ENCODE results near the gene MED4. TPM values are rescaled to one million over a fixed set of nuclear protein-coding genes. Genes with fewer than 3 reads are reported as not detected.

The MED4 gene
- 10 to 100 TPM; 55.7 to 67.1 (median 61.9) TPM for polyA plus RNA-seq (ENCODE audit: insufficient read length in 10 of 10)
- long read RNA-seq, donor 1, transcript MED4-202 (7 exons, 931 nt) = minor isoform, 8 of 60 reads
- long read RNA-seq, donor 1, transcript MED4-201 (7 exons, 2,022 nt) = major isoform, 31 of 60 reads
- long read RNA-seq, donor 1, partial matches to known transcripts = 21 of 60 reads
- long read RNA-seq, donor 1, other reads (novel, unspliced or antisense) = 0 of 60 reads
- long read RNA-seq, donor 2, transcript MED4-201 (7 exons, 2,022 nt) = major isoform, 21 of 51 reads
- long read RNA-seq, donor 2, partial matches to known transcripts = 27 of 51 reads
- long read RNA-seq, donor 2, other reads (novel, unspliced or antisense) = 0 of 51 reads
- long read RNA-seq, donor 3 = 0 reads
- long read RNA-seq, donor 4, transcript MED4-201 (7 exons, 2,022 nt) = major isoform, 26 of 963 reads
- long read RNA-seq, donor 4, partial matches to known transcripts = 933 of 963 reads
- long read RNA-seq, donor 4, other reads (novel, unspliced or antisense) = 0 of 963 reads
- long read RNA-seq, donor 5, transcript MED4-201 (7 exons, 2,022 nt) = major isoform, 14 of 67 reads
- long read RNA-seq, donor 5, partial matches to known transcripts = 51 of 67 reads
- long read RNA-seq, donor 5, other reads (novel, unspliced or antisense) = 0 of 67 reads
- long read RNA-seq, donor 6, transcript MED4-201 (7 exons, 2,022 nt) = major isoform, 16 of 65 reads
- long read RNA-seq, donor 6, partial matches to known transcripts = 38 of 65 reads
- long read RNA-seq, donor 6, other reads (novel, unspliced or antisense) = 5 of 65 reads
- long read RNA-seq, donor 7, transcript MED4-201 (7 exons, 2,022 nt) = major isoform, 31 of 55 reads
- long read RNA-seq, donor 7, transcript MED4-202 (7 exons, 931 nt) = minor isoform, 5 of 55 reads
- long read RNA-seq, donor 7, partial matches to known transcripts = 19 of 55 reads
- long read RNA-seq, donor 7, other reads (novel, unspliced or antisense) = 0 of 55 reads
- long read RNA-seq, donor 8, transcript MED4-201 (7 exons, 2,022 nt) = major isoform, 27 of 63 reads
- long read RNA-seq, donor 8, partial matches to known transcripts = 32 of 63 reads
- long read RNA-seq, donor 8, other reads (novel, unspliced or antisense) = 0 of 63 reads
- long read RNA-seq, donor 9, partial matches to known transcripts = 0 of 1 reads
- long read RNA-seq, donor 9, other reads (novel, unspliced or antisense) = 0 of 1 reads

GRCh38 chr13:48094781-48095502 is at the start of gene MED4:
Gene MED4, minus strand, starts transcription at chr13:48095104. Its CDS starts 26 bp downstream, at chr13:48095078.
- DNase-seq = peak; percentile 95 to 99 (median 98)

GRCh38 chr13:48144413-48145035 is 49.6 kb upstream of the MED4 start:
- DNase-seq = peak in 2 of 3 donors; percentile 51 to 81

GRCh38 chr13:48142436-48142835 is 47.5 kb upstream of the MED4 start:
- no peak for DNase-seq

GRCh38 chr13:48138270-48138669 is 43.4 kb upstream of the MED4 start:
- DNase-seq = no peak

GRCh38 chr13:48132961-48133360 is 38.1 kb upstream of the MED4 start:
- DNase-seq = no peak

GRCh38 chr13:48131533-48131932 is 36.6 kb upstream of the MED4 start:
- DNase-seq = no peak

GRCh38 chr13:48126944-48127830 is 32.3 kb upstream of the MED4 start:
- peak; percentile 54 to 84 (median 63) for DNase-seq

GRCh38 chr13:48125794-48126228 is 30.9 kb upstream of the MED4 start:
- DNase-seq = peak; percentile 29 to 79 (median 68)

- DNase-seq = no peak
Observed at GRCh38 chr13:48123812-48124211, 28.9 kb upstream of the MED4 start.

GRCh38 chr13:48121733-48122132 is 26.8 kb upstream of the MED4 start:
- no peak for DNase-seq

- DNase-seq = no peak
Observed at GRCh38 chr13:48120241-48120640, 25.3 kb upstream of the MED4 start.

GRCh38 chr13:48118030-48118429 is 23.1 kb upstream of the MED4 start:
- no peak for DNase-seq

- DNase-seq = no peak
Observed at GRCh38 chr13:48116808-48117207, 21.9 kb upstream of the MED4 start.

GRCh38 chr13:48113756-48114130 is 18.8 kb upstream of the MED4 start:
- DNase-seq = no peak

- no peak for DNase-seq
Observed at GRCh38 chr13:48112896-48113755, 18.2 kb upstream of the MED4 start.

GRCh38 chr13:48110931-48111721 is 16.2 kb upstream of the MED4 start:
- DNase-seq = no peak

GRCh38 chr13:48110132-48110868 is 15.4 kb upstream of the MED4 start:
- DNase-seq = peak in 2 of 3 donors; percentile 8 to 19

Data from muscle of back (tissue), 13 donors.